ENCODE results near the gene PRSS58.

Gene PRSS58

GRCh38 chr7:142249918-142250317 is 7.9 kb downstream of the PRSS58 start:
- H3K27ac Mint-ChIP-seq = no peak overlapping the region
- H3K9me3 Mint-ChIP-seq = peaks cover under 1% of the 10 kb centered on the region
- peaks cover 9% of the 10 kb centered on the region for H3K27me3 Mint-ChIP-seq
- H3K4me3 Mint-ChIP-seq = no peak overlapping the region
- H3K36me3 Mint-ChIP-seq = no peaks in the 10 kb centered on the region
- ATAC-seq = no peak
- H3K4me1 Mint-ChIP-seq = no peaks in the 10 kb centered on the region

GRCh38 chr7:142248166-142249160 is 9.4 kb downstream of the PRSS58 start:
- H3K4me1 Mint-ChIP-seq = no peaks in the 10 kb centered on the region
- H3K4me3 Mint-ChIP-seq = no peak overlapping the region
- peaks cover 3% of the 10 kb centered on the region for H3K9me3 Mint-ChIP-seq
- H3K36me3 Mint-ChIP-seq = no peaks in the 10 kb centered on the region
- no peak overlapping the region for H3K27ac Mint-ChIP-seq
- no peak for ATAC-seq
- H3K27me3 Mint-ChIP-seq = peaks cover 9% of the 10 kb centered on the region

GRCh38 chr7:142243823-142244222 is 14.0 kb downstream of the PRSS58 start:
- H3K4me1 Mint-ChIP-seq = no peaks in the 10 kb centered on the region
- H3K27ac Mint-ChIP-seq = no peak overlapping the region
- no peaks in the 10 kb centered on the region for H3K36me3 Mint-ChIP-seq
- H3K4me3 Mint-ChIP-seq = no peak overlapping the region
- peaks cover 7% of the 10 kb centered on the region for H3K27me3 Mint-ChIP-seq
- peaks cover 3% of the 10 kb centered on the region for H3K9me3 Mint-ChIP-seq
- no peak for ATAC-seq

GRCh38 chr7:142240546-142240945 is 17.3 kb downstream of the PRSS58 start:
- Mint-ChIP-seq H3K36me3 (no peaks in the 10 kb centered on the region), H3K27ac (no peak overlapping the region), H3K27me3 (no peaks in the 10 kb centered on the region), H3K9me3 (peaks cover 9% of the 10 kb centered on the region), H3K4me3 (no peak overlapping the region), H3K4me1 (no peaks in the 10 kb centered on the region)
- ATAC-seq = no peak

GRCh38 chr7:142231716-142232115 is 26.1 kb downstream of the PRSS58 start:
- no peak for ATAC-seq
- Mint-ChIP-seq H3K27ac (no peak overlapping the region), H3K4me3 (no peak overlapping the region), H3K36me3 (no peaks in the 10 kb centered on the region), H3K9me3 (peaks cover 10% of the 10 kb centered on the region), H3K27me3 (peaks cover 18% of the 10 kb centered on the region), H3K4me1 (no peaks in the 10 kb centered on the region)

GRCh38 chr7:142228537-142229104 is 29.2 kb downstream of the PRSS58 start:
- peaks cover 9% of the 10 kb centered on the region for H3K27me3 Mint-ChIP-seq
- no peak overlapping the region for H3K4me3 Mint-ChIP-seq
- H3K9me3 Mint-ChIP-seq = no peaks in the 10 kb centered on the region
- H3K36me3 Mint-ChIP-seq = no peaks in the 10 kb centered on the region
- no peak for ATAC-seq
- H3K4me1 Mint-ChIP-seq = no peaks in the 10 kb centered on the region
- H3K27ac Mint-ChIP-seq = no peak overlapping the region
